CD4-positive, alpha-beta T cell treated with Interleukin-1 beta for 1 hour (primary cell): ENCODE results near the gene NGEF.
"Not testable (repeated sequence)": the region's sequence is repeated elsewhere in the genome, so short reads cannot be mapped to it uniquely, and the experiment has no call there.

Experiments
- DNase-seq, 2 donors: peaks; one replicate each; pipeline ENCODE4 v3.0.0-alpha.2; 2020 to 2022

Gene NGEF

GRCh38 chr2:233013027-233013461, at the start of gene NGEF:
NGEF (minus strand) TSS chr2:233013256; CDS start chr2:232974890, 38,366 bp downstream.
- DNase-seq, result no peak

GRCh38 chr2:233062451-233062850, 49.4 kb upstream of the NGEF start:
- no peak for DNase-seq

GRCh38 chr2:233061591-233062450, 48.8 kb upstream of the NGEF start:
- no peak for DNase-seq

- peak in 1 of 2 donors; percentile 52 for DNase-seq
These were observed 48.0 kb upstream of the NGEF start for GRCh38 chr2:233060980-233061590.

- DNase-seq, result no peak
These were observed 47.5 kb upstream of the NGEF start for GRCh38 chr2:233060501-233060979.

GRCh38 chr2:233059797-233060500, 46.9 kb upstream of the NGEF start, which contains the start of gene INPP5D:
INPP5D (plus strand) TSS chr2:233060342; CDS start chr2:233060479, 137 bp downstream.
- DNase-seq, result peak; percentile 84 to 85

GRCh38 chr2:233059547-233059796, 46.4 kb upstream of the NGEF start:
- DNase-seq, result no peak

GRCh38 chr2:233058717-233059546, 45.9 kb upstream of the NGEF start:
- DNase-seq, result no peak

GRCh38 chr2:233056961-233057605, 44.0 kb upstream of the NGEF start:
- no peak for DNase-seq

- DNase-seq, result no peak
These were observed 42.3 kb upstream of the NGEF start for GRCh38 chr2:233055362-233055761.

- peak; percentile 61 to 68 for DNase-seq
These were observed 41.1 kb upstream of the NGEF start for GRCh38 chr2:233053928-233054784.

- not testable (repeated sequence) for DNase-seq
These were observed 39.5 kb upstream of the NGEF start for GRCh38 chr2:233052517-233052916.

GRCh38 chr2:233051241-233052149, 38.4 kb upstream of the NGEF start:
- peak in 1 of 2 donors; percentile 20 for DNase-seq

GRCh38 chr2:233049194-233049761, 36.2 kb upstream of the NGEF start:
- DNase-seq, result peak in 1 of 2 donors; percentile 23

GRCh38 chr2:233048569-233049193, 35.6 kb upstream of the NGEF start:
- DNase-seq, result no peak

- no peak for DNase-seq
These were observed 34.6 kb upstream of the NGEF start for GRCh38 chr2:233047667-233048066.

GRCh38 chr2:233047206-233047605, 34.1 kb upstream of the NGEF start:
- no peak for DNase-seq

GRCh38 chr2:233044974-233045605, 32.0 kb upstream of the NGEF start:
- no peak for DNase-seq

GRCh38 chr2:233042549-233042948, 29.5 kb upstream of the NGEF start:
- no peak for DNase-seq
